GM18873 (cell line): ENCODE data around the gene CRHR2.

Experiments used
- ATAC-seq: cut with Tn5 transposase; IDR thresholded peaks from one replicate; pipeline ENCODE4 v1.9.1; 2021; ENCODE audit warnings: mild to moderate bottlenecking, moderate library complexity, moderate number of reproducible peaks; ENCODE audit not compliant: unreplicated experiment, low FRiP score

The CRHR2 gene

DNA sequence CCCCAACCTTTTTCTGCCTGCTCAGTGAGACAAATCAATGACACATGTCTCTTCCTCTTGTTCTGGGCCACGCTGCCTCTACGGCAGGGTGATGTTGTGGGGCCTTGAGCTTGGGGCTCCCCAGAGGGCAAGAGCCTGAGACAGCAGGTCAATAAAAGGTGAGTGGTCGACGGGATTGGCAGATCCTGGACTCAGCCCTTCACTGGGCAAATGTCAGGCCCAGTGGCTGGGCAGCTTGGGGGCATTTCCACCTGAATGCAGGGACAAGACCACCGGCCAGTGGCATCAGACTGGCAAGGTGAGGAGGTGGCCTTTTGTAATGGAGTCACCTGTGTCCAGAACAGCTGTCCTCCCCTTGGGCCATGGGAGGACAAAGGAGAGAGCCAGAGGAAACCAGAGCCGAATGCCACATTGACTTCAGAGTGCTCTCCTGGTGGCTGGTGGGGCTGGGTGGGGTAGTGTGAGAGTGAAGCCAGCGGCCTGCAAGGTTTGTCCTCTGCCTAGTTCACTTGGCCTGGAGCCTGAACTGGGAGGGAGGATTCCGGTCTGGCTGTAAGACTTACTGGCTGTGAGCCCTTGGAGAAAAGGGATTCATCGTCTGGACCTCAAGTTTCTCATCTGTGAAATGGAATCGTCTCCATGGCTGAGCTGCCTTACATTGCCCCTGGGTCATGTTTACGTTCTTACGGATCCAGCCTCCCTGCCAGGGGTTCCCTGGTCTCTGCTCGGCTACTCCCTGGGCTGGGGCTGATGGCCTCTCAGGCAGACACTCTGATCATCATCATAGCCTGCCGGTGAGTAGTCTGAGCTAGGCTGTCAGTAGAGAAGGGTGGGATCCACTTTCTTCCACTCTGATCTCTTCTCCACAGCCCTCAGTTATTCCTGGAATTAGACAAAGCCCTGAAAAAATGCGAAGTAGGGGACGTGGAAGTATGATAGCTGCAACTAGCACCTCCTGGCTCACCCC lies 25.4 kb upstream of the CRHR2 start:
- ATAC-seq, result no peak

DNA sequence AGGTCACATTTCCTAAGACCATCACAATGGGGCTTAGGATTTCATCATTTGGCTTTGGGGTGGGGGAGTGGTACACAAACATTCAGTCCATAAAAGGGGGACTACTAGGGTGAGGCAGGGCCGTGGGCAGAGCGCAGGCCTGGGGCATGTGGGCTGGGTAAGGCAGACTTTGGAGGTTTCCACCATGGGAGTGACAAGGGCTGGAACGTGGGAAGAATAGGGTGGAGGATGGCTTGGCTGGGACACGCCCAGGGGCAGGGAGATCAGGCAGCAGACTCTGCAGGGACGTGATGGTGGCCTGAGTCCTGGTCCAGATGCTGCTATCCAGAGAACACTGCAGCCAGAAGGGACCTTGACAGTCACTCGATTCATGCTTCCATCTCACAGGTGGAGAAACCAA lies 24.7 kb upstream of the CRHR2 start:
- no peak for ATAC-seq

DNA sequence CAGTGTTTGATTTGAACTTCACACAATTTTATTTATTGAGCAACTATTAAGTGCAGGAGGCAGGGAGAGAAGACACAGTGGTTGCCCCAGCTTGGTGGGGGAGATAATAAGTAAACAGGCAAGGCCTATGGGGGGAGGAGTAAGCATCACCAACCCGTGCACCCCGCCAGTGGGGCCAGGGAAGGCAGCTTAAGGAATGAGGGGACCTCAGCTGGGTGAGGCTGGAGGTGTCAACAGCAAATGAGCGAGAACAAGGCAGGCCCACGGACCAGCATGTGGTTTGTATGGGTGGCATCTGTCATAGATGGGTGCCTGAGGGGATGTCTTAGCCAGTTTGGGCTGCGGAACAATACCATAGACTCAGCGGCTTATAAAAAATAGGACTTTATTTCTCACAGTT lies 24.1 kb upstream of the CRHR2 start:
- ATAC-seq, result no peak

DNA sequence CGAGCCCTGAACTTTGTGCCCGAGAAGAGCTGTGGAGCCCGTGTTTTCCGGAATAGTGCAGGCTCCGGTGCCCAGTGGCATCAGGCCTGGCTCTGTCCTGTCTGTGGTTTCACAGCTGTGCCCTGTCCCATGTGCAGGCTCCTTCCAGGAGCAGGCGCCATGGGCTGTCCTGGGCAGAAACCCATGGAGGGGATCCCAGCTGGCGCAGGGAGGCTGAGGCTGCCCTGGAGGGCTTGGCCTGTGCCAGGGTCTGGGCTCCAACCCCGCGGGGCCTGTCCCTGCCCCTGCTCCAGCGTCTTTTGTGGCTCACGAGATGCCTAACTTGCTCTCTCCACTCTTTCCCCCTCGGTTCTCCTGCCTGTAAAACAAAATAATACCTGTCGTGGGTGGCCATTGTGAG lies 23.3 kb upstream of the CRHR2 start:
- no peak for ATAC-seq

DNA sequence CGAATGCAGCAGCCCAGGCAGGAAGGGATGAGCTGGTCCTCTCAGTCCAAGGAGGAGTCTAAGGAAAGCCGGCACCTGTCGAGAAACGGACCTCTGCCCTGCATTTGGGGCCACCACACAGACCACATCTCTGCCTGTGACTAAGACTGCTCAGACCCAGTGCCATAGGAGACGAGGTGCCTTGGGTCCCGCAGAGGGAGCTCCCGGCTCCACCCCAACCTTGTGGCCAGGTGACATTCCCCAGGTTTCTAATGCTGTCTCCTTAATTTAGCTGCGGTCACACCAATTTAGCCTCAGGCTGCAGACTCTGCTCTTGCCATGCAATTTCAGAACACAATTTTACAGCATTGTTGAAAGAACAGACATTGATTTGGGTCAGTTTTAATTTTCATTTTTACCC lies 22.8 kb upstream of the CRHR2 start:
- no peak for ATAC-seq

DNA sequence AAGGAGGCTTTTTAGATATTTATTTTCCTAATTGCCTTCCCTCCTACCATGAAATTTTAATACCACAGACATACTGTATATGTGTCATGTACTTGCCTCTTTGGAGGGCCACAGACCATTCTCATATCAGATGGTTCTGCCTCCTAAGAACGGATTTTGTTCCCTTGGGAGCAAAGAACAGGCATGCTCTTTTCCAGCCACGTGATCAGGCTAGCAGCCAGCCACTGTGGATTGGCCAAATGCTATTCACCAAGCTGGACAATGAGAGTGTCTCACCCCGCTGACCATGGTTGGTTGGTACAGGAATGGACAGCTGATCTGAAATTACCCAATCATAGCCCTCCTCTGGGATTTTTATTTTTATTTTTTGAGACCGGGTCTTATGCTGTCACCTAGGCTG lies 21.5 kb upstream of the CRHR2 start:
- ATAC-seq, result no peak

DNA sequence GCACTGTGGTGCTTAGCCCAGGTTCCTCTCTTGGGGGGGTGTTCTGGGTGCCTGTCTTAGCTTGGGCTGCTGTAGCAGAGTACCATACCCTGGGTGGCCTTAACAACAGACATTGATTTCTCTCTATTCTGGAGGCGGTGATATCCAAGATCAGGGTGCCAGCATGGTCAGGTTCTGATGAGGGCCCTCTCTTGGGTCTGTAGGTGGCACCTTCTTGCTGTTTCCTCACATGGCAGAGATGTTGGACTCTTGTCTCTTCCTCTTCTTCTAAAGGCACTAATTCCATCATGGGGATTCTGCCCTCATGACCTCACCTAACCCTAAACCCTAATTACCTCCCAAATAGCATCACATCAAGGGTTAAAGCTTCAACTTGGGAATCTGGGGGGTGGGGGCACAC lies 19.9 kb upstream of the CRHR2 start:
- ATAC-seq, result no peak

DNA sequence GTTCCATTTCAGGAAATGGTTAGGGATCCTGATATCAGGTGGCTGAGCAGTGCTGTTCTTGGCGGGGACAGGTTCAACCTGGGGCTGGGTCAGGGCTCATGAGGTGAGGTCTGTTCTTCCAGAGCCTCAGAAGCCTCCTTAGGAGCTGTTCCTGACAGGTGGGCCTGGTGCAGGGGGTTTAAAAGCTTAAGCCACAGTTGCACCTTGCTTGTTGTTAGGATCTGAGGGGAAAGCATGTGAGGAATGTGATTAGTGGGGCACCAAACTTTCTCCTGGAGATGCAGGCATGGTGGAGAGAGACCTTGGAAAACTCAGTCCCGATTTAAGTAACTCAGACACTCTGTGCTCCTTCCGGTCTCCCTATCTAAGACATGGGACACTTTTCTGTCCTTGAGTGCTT lies 18.7 kb upstream of the CRHR2 start:
- no peak for ATAC-seq

DNA sequence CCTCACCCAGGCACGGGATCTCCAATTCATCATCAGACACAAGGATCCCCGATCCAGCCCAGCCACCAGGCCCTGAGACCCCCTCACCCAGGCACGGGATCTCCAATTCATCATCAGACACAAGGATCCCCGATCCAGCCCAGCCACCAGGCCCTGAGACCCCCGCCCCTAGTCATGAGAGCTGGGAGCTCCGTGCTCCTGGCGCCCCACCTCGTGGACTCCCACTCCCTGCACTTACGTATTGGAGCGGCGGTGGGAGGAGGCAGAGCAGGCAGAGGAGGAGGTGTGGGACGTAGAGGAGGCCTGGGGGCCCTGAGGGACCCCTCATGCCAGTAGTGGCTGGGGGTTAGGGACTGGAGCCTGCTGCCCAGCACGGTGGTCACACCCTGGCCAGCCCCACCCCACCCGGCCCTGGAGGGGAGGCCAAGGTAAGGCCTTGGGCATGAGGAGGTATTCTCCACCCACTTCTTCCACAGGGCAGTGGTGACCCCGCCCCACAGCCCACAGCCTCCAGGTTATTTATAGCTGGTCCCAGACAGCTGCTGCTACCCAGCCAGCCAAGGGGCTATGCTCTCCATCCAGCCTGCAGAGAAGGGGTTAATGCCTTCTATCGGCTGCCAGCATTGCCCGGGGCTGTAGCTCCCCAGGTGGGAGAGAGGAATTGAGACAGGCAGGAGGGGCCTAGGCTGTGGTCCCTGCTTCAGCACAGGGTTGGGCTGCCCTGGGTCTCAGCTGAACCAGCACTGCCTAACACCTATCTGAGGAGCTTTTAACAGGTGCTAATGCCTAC lies 17.6 kb upstream of the CRHR2 start:
- ATAC-seq, result no peak

DNA sequence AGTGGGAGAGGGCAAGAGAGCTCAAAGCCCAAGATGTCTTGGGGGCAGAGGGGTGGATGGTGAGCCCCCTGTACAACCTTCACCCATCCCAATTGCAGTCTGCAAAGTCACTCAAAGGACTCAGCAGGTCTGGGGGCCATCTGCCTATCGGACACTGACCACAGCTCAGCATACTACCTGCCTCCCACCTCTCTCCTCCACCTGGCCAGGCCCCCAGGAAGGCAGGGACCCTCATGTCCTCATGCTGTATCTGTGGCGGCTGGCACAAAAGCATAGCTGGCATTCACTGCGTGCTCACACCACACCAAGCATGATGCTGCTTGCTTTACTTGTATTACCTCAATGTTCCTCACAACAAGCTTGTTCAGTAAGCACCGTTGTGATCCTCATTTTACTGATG lies 16.2 kb upstream of the CRHR2 start:
- ATAC-seq, result no peak

DNA sequence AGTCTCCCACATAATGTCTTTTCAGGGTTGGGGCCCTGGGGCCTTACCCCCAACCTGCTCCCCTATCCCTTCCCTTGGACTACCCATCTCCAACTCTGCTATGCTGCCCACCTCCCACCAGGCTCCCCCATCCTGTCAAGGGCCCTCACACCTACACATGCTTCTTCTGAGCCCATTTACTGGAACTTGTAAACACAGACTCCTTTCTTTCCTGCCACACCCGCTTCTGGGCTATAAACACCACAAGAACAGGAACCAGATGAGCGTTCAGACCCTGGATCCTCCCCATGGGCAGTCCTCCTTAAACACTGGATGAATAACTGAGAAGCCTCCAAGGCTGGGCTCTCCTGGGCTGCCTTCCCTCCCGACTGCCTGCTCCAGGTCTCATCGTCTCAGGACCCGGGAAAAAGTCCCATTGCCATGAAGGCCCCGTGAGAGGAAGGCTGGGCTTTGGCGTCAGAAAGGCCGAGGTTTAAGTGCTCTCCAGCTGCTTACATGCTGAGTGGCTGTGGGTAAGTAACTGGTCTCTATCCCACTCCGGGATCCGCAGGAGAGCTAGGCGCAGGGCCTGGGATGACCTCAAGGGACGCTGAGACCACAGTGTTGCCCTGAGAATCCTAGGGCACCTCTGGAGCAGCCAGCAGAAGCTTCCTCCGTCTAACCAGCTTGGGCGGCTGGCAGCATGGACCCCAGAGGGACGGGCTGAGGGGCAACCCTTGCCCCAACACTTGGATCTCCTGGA lies 15.6 kb upstream of the CRHR2 start:
- no peak for ATAC-seq

DNA sequence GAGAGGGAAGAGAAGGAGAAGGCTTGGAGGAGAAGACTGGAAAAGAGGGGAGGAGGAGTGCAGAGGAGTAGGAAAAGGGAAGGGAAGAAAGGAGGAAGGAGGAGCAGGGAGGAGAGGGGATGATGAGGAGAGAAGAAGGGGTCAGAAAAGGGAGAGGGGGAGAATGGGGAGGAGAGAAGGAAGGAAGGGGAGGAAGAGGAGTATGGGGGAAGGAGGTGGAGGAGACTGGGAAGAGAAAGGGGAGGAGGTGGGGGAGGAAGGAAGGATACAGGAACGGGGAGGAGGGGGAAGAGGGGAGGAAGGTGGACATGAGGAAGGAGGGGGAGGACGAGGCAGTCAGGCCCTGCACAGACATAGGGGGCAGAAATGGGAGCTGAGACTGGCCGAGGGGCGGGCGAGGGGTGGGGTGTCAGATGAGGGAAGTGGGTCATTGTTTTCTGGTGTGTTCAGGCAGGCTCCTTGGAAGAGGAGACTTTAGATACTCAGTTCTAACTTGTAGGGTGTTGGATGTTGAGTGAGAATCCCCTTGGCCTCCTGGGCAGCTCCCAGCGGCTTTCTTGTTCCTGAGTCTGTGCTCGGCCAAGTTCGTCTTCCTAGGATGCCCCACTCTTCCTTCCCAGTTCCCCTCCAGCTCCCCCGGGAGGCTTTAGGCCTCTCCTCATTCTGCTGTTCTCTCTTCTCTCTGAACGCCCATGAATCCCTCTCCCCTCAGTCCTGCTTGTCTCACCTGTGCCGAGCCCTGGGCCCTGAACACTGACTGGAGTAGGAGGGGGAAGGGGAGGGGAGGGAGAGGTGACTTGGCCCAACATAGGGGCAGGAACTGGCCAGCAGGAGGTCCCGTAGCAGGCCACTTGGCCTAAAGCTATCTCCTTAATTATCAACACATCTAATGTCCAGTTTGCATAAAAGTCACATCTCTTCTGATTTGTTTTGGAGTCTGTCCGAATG lies 12.8 kb upstream of the CRHR2 start:
- ATAC-seq, result no peak

DNA sequence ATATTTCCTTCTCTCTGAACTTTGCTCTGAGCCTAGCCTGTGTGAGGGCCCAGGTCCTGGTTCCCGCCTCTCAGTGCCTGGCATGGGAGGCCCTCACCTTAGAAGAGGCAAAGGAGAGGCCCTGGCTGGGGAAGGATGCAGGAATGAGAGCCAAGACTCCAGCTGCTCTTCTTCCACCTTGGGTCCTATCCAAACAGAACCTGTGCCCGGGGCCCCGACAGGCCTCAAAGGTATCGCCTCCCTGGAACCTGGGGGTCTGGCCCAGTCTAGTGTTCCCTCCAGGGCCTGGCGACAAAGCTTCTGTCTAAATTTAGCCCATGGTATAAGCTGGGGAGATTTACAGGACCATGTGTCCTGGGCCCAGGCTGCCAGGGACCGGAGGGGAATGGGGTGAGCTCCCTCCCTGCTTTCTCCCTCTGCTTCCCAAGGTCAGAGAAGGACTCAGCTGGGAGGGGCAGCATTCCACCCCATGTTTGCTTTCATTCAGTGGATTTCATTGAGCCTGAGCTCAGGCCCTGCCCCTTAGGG lies 12.0 kb upstream of the CRHR2 start:
- no peak for ATAC-seq

DNA sequence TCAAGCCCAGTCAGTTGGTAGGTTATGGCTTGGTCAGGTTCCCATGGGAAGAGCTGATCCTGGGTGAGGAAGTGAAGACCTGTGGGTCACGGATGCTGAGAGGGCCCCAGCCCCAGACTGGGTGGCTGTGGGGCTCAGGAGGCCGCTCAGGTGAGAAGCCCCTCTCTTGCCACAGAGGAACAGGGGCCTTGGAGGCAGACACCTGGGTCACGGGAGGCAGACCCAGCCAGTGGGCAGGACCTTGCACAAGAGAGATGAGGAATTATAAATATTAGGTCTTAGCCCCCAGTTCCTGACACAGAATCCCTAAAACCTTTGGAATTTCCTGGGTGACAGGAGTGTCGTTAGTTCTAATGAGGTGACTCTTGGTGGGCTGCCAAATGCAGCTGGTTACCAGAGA lies 10.6 kb upstream of the CRHR2 start:
- ATAC-seq, result no peak

DNA sequence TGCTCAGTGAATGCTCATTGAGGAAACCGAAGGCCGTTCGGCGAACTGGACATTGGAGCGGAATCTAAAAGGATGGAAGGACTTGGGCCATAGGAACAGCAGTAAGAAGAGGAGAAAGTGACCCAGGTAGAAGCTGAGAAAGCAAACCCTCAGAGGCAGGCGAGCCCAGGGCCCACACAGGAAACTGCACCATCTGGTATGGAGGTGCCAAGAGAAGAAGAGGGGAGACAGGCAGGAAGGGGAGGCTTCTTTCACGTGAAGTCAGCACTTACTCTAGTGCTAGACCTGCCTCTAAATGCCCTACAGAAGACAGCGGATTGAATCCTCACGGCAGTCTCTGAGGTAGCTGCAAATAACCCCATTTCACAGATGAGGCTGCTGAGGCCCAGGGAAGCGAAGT lies 10.2 kb upstream of the CRHR2 start:
- ATAC-seq, result no peak

DNA sequence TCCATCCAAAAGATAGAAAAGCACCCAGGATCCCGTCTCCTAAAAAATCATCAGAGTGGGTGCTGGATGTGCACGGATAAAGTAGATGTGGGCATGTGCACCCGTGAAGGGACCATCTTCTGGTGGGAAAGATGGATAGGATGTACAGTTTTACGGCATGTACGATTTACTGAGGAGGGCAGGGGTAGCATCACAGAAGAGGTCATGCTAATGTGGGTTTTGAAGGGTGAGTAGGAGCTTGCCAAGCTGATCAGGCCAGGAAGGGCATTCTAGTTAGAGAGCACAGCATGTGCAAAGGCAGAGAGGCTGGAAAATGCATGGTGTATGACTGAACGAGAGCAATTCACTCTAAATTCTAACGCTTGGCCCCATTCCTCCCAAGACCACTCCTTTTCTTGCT lies 7.8 kb upstream of the CRHR2 start:
- ATAC-seq, result no peak

DNA sequence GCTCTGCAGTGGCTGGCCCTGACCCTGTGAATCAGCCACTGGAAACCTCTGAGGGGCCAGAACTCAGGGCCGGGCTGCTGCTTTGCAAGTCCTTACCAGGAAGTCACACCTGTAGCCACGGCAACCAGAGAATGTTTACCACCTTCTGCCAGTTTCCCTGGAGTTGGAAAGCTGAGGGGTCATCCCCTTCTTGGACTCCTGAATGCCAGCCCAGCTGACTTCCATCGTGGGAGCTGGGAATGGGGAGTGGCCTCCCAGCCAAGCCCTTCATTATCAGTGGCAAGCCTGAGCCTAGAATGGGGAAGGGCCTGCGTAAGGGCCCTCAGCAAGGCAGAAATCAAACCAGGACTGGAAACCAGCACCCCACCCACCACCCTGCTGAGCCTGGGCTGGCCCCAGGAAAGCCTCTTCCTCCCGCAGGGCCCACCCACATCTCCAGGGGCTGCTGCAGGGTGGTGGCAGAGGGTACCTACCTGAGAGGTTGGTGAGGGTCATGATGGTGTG lies 6.5 kb upstream of the CRHR2 start:
- no peak for ATAC-seq

DNA sequence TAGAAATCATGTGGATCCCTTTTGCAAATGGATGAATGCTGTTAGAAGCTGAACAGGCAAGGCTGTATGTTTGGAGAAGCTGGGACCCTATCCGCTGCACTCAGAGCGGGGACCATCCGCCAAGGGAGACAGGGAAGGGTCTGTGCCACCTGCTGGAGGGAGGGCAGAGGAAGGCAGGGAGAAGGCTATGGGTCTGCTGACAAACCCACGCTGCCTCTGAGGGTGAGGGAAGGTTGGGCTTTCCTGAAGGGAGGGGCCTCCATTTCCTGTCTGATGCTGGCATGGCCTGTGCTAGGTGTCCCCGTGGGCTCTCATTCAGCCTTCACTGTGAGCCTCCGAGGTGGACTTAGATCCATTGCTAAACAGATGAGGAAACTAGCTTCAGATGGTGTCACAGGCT lies 5.3 kb upstream of the CRHR2 start:
- no peak for ATAC-seq

DNA sequence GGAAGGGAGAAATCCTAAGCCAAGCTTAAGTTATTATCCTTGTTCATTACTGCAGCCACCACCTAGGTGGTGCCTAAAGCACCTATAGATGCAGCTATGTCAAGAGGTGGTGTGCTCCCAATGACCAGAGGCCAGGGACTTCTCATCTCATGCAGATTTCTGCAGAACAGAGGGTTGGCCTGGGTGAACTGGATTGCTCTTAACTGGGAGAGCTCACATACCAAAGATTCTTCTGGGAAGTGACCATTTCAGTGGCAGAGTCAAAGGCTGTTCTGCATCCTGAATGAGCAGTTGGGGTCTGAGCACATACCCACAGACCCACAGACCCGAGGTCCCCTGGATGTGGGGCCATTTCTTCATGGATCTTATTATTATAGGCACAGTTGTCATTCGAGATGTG lies 2.1 kb upstream of the CRHR2 start:
- ATAC-seq, result no peak

DNA sequence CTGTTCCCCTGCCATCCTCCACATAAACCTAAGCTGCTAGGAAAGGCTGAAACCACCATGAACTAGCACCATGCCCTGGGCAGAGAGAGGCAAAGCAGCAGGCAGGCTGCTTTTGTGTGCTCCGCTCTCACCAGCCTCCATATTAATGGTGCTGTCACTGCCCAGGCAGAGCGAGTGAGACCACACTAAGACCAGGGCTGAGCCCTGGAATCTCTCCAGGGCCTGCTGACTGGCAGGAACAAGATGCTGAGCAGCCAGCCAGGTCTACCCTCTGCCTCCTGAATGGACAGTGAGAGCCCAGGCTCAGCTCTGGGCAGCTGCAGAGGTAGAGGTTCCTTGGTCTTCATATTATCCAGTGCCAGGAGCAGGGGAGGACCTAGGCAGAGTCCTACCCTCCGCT lies 1.6 kb upstream of the CRHR2 start:
- no peak for ATAC-seq
